DOHH2 (cell line): ENCODE data around the gene CSTB.

Source experiments
- H3F3A ChIP-seq: fragments of 200-600 bp; sonication (generic), shearing (Covaris generic); 2 replicates; pipeline ENCODE4 v1.6.0; 2016; ENCODE audit warnings: antibody characterized with exemption, mild to moderate bottlenecking; ENCODE audit not compliant: control insufficient read depth, insufficient read depth
- H3K27ac ChIP-seq: fragments of 200-600 bp; sonication (generic); 2 replicates; pipeline ENCODE4 v1.5.1; 2014; ENCODE audit warnings: low read depth, mild to moderate bottlenecking, low read length, moderate library complexity
- H3K27me3 ChIP-seq: fragments of 200-600 bp; sonication (generic); 2 replicates; pipeline ENCODE4 v1.6.1; 2014; ENCODE audit warnings: mild to moderate bottlenecking, low read length, mixed read lengths; ENCODE audit not compliant: control insufficient read depth
- H3K36me3 ChIP-seq: fragments of 200-600 bp; sonication (generic); 2 replicates; pipeline ENCODE4 v1.6.1; 2014; ENCODE audit warnings: mild to moderate bottlenecking, low read length, moderate library complexity, mixed read lengths; ENCODE audit not compliant: control insufficient read depth
- H3K4me1 ChIP-seq: fragments of 200-600 bp; sonication (generic); 2 replicates; pipeline ENCODE4 v1.6.1; 2014; ENCODE audit warnings: mild to moderate bottlenecking, low read length, mixed read lengths; ENCODE audit not compliant: control insufficient read depth
- H3K4me2 ChIP-seq: fragments of 200-600 bp; sonication (generic); 2 replicates; pipeline ENCODE4 v1.6.0; 2014; ENCODE audit warnings: mild to moderate bottlenecking, low read length, moderate library complexity
- H3K4me3 ChIP-seq: fragments of 200-600 bp; sonication (generic); 2 replicates; pipeline ENCODE4 v1.5.1; 2014; ENCODE audit warnings: mild to moderate bottlenecking, low read length, mixed read lengths
- H3K79me2 ChIP-seq: fragments of 200-600 bp; sonication (generic); 2 replicates; pipeline ENCODE4 v1.6.1; 2014; ENCODE audit warnings: mild to moderate bottlenecking, low read length, mixed read lengths; ENCODE audit not compliant: control insufficient read depth
- H3K9me2 ChIP-seq: fragments of 200-600 bp; sonication (generic); replicated peaks from 2 replicates; pipeline ENCODE4 v1.6.1; 2014; ENCODE audit warnings: mild to moderate bottlenecking, low read length, mixed read lengths; ENCODE audit not compliant: control insufficient read depth
- H3K9me3 ChIP-seq: fragments of 200-600 bp; sonication (generic); 2 replicates; pipeline ENCODE4 v1.6.1; 2014; ENCODE audit warnings: antibody characterized with exemption, low read length, mixed read lengths; ENCODE audit not compliant: control insufficient read depth, insufficient read depth
- H4K20me1 ChIP-seq: fragments of 200-600 bp; sonication (generic); 2 replicates; pipeline ENCODE4 v1.6.0; 2014; ENCODE audit warnings: low read depth, mild to moderate bottlenecking, antibody characterized with exemption, low read length, moderate library complexity; ENCODE audit not compliant: control insufficient read depth, insufficient read depth
- CTCF ChIP-seq: fragments of 200-600 bp; sonication (generic); IDR thresholded peaks from one replicate; pipeline ENCODE4 v1.5.1; 2014; ENCODE audit warnings: antibody characterized with exemption, mild to moderate bottlenecking, low read depth, low read length; ENCODE audit not compliant: poor library complexity, severe bottlenecking
- EZH2phosphoT487 ChIP-seq: fragments of 200-600 bp; sonication (generic); IDR thresholded peaks from 2 replicates; pipeline ENCODE4 v1.6.1; 2017; ENCODE audit warnings: borderline replicate concordance, mild to moderate bottlenecking, antibody characterized with exemption, low read length, moderate library complexity, mixed read lengths

CSTB gene

DNA sequence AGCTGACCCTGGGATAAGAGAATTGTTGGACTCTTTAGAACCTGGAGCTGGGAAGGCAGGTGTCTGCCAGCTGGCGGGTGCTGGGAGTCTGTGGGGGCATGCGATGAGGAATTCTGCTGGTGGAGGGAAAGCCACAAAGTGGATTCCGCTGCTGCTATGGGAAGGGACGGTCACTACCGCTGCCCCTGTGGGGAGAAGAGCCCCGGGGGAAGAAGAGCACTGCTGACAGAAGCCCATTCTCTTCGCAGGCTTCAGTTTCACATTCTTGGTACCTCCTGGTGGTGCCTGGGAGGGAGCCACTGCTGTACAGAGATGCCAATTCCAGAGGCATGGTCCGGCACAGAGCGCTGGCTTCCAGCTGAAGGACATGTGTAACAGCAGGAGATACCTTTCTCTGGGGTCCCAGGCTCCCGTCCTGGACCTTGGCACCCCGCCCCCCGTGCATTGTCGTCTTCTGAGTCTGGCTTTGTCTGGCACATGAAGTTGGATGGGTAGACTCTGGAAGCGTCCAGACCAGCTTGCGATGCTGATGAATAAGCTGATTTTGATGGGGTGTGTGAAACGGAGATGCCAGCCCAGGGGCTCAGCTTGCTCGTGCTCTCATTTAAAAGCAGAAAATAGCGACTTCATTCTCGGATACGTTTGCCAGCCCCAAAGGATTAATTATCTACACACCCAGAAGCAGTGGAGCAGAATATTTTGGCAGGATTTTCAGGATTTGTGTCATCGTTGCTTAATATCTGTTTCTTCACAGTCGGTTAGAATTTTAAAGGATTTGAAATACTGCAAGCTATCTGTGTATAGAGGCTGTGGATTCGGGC, 44.0 kb downstream of the CSTB start:
- H3K4me2 ChIP-seq: no peak overlapping the region
- no peaks in the 10 kb centered on the region for H3K36me3 ChIP-seq
- peaks cover 25% of the 10 kb centered on the region for H3K4me1 ChIP-seq
- no peaks in the 10 kb centered on the region for H3K27me3 ChIP-seq
- H3K9me2 ChIP-seq: no peaks in the 10 kb centered on the region
- no peak overlapping the region for H3K27ac ChIP-seq
- H3K9me3 ChIP-seq: no peaks in the 10 kb centered on the region
- peaks cover 3% of the 10 kb centered on the region; the same call in 1 of the 2 replicates for H3F3A ChIP-seq
- H3K79me2 ChIP-seq: peaks cover 50% of the 10 kb centered on the region
- H4K20me1 ChIP-seq: peaks cover 23% of the 10 kb centered on the region; the same call in 1 of the 2 replicates
- no peak overlapping the region for H3K4me3 ChIP-seq
- TF ChIP-seq CTCF: no peak
- TF ChIP-seq EZH2phosphoT487: no peak

DNA sequence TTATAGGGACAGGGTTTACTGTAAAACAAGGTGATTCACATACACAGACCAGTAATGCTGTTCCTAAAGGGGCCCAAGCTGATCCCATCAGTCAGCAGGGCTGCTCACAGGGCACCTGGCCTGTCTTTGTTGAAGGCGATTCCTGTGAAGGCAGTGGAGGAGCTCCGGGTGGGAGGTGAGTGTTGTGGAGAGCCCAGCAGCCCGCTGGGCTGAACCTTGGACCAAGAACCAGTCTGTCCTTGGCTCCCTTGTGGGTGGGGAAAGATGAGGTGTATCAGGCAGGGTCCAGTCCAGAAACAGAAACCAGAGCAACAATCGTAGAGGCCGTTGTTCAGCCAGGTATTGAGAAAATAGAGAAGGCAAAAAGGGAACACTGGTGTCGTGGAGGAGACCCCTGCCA, 44.6 kb downstream of the CSTB start:
- no peaks in the 10 kb centered on the region for H3K9me3 ChIP-seq
- H3K27me3 ChIP-seq: no peaks in the 10 kb centered on the region
- peaks cover 31% of the 10 kb centered on the region for H3K4me1 ChIP-seq
- H3K79me2 ChIP-seq: peaks cover 56% of the 10 kb centered on the region
- TF ChIP-seq CTCF (no peak), EZH2phosphoT487 (no peak)
- no peaks in the 10 kb centered on the region for H3K9me2 ChIP-seq
- no peak overlapping the region for H3K4me3 ChIP-seq
- H4K20me1 ChIP-seq: peaks cover 23% of the 10 kb centered on the region; the same call in 1 of the 2 replicates
- no peak overlapping the region for H3K4me2 ChIP-seq
- no peak overlapping the region for H3K27ac ChIP-seq
- peaks cover 3% of the 10 kb centered on the region; the same call in 1 of the 2 replicates for H3F3A ChIP-seq
- no peaks in the 10 kb centered on the region for H3K36me3 ChIP-seq

- H3K4me3 ChIP-seq: peak overlapping the region; percentile 91
- peaks cover 23% of the 10 kb centered on the region; the same call in 1 of the 2 replicates for H4K20me1 ChIP-seq
- H3K79me2 ChIP-seq: peaks cover 72% of the 10 kb centered on the region
- no peaks in the 10 kb centered on the region for H3K27me3 ChIP-seq
- H3K4me2 ChIP-seq: peak overlapping the region; percentile 100
- H3K9me3 ChIP-seq: no peaks in the 10 kb centered on the region
- peaks cover 7% of the 10 kb centered on the region for H3K36me3 ChIP-seq
- H3K27ac ChIP-seq: peak overlapping the region; percentile 43
- peaks cover 57% of the 10 kb centered on the region for H3K4me1 ChIP-seq
- peaks cover 6% of the 10 kb centered on the region for H3F3A ChIP-seq
- TF ChIP-seq EZH2phosphoT487 (no peak), CTCF (peak; percentile 35)
- no peaks in the 10 kb centered on the region for H3K9me2 ChIP-seq
Measured at GRCh38 chr21:43728467-43729390, 47.4 kb downstream of the CSTB start.
